LoVo (cell line): ENCODE data around the gene PPP2R2D.

ENCODE experiments used
- DNase-seq: peaks from one replicate; pipeline ENCODE4 v3.0.0-alpha.2; 2016; ENCODE audit warnings: low spot score

PPP2R2D gene

GRCh38 chr10:131900350-131901152, at the start of gene PPP2R2D:
Gene PPP2R2D, plus strand, starts transcription at chr10:131901008. Its CDS starts 141 bp downstream, at chr10:131901149.
- peak; percentile 93 for DNase-seq

GRCh38 chr10:131851346-131851745, 49.5 kb upstream of the PPP2R2D start:
- no peak for DNase-seq

GRCh38 chr10:131852176-131852822, 48.5 kb upstream of the PPP2R2D start:
- no peak for DNase-seq

GRCh38 chr10:131852823-131853609, 47.8 kb upstream of the PPP2R2D start:
- no peak for DNase-seq

- no peak for DNase-seq
Observed at GRCh38 chr10:131853610-131853964, 47.2 kb upstream of the PPP2R2D start.

GRCh38 chr10:131854579-131855335, 46.1 kb upstream of the PPP2R2D start:
- no peak for DNase-seq

- DNase-seq = no peak
Observed at GRCh38 chr10:131855461-131856401, 45.1 kb upstream of the PPP2R2D start.

GRCh38 chr10:131856441-131857094, 44.2 kb upstream of the PPP2R2D start:
- DNase-seq = no peak

- no peak for DNase-seq
Observed at GRCh38 chr10:131857156-131858117, 43.4 kb upstream of the PPP2R2D start.

- DNase-seq = no peak
Observed at GRCh38 chr10:131858118-131858515, 42.7 kb upstream of the PPP2R2D start.

GRCh38 chr10:131858583-131859340, 42.0 kb upstream of the PPP2R2D start:
- no peak for DNase-seq

- DNase-seq = no peak
Observed at GRCh38 chr10:131859341-131860020, 41.3 kb upstream of the PPP2R2D start.

GRCh38 chr10:131860311-131860710, 40.5 kb upstream of the PPP2R2D start:
- no peak for DNase-seq

- no peak for DNase-seq
Observed at GRCh38 chr10:131860806-131861440, 39.9 kb upstream of the PPP2R2D start.

GRCh38 chr10:131862548-131862947, 38.3 kb upstream of the PPP2R2D start:
- no peak for DNase-seq

- no peak for DNase-seq
Observed at GRCh38 chr10:131865223-131865917, 35.4 kb upstream of the PPP2R2D start.

- no peak for DNase-seq
Observed at GRCh38 chr10:131866673-131867072, 34.1 kb upstream of the PPP2R2D start.
